SU-DHL-6 (cell line): Measurements from ENCODE around the gene CCL24.

Experiments
- H2AFZ ChIP-seq: fragments of 200-600 bp; sonication (generic); 2 replicates; pipeline ENCODE4 v1.6.1; 2014; ENCODE audit warnings: low read depth, mild to moderate bottlenecking, moderate library complexity, mixed read lengths, antibody characterized with exemption, low read length; ENCODE audit not compliant: severe bottlenecking
- H3F3A ChIP-seq: fragments of 200-600 bp; shearing (Covaris generic); 2 replicates; pipeline ENCODE4 v1.6.0; 2016; ENCODE audit warnings: antibody characterized with exemption, mild to moderate bottlenecking; ENCODE audit not compliant: insufficient read depth
- H3K27ac ChIP-seq: fragments of 200-600 bp; sonication (generic); 2 replicates; pipeline ENCODE4 v1.5.1; 2016; ENCODE audit warnings: low read depth, mild to moderate bottlenecking, low read length, moderate library complexity, mixed read lengths
- H3K27me3 ChIP-seq: fragments of 200-600 bp; sonication (generic), shearing (Covaris generic); 2 replicates; pipeline ENCODE4 v1.6.0; 2014; ENCODE audit warnings: mild to moderate bottlenecking, low read length
- H3K36me3 ChIP-seq: fragments of 200-600 bp; sonication (generic); 2 replicates; pipeline ENCODE4 v1.6.1; 2014; ENCODE audit warnings: mild to moderate bottlenecking, low read length, mixed read lengths
- H3K4me2 ChIP-seq: fragments of 300-600, 200-600 bp; shearing (Covaris generic), sonication (generic); 2 replicates; pipeline ENCODE4 v1.6.0; 2014; ENCODE audit warnings: low read length, low read depth, mild to moderate bottlenecking; ENCODE audit not compliant: poor library complexity, severe bottlenecking
- H3K4me3 ChIP-seq: fragments of 200-600 bp; sonication (generic); 2 replicates; pipeline ENCODE4 v1.5.1; 2014; ENCODE audit warnings: antibody characterized with exemption, low read length, mild to moderate bottlenecking, mixed read lengths; ENCODE audit not compliant: insufficient read depth, poor library complexity, severe bottlenecking
- H3K79me2 ChIP-seq: fragments of 200-600 bp; sonication (generic); 2 replicates; pipeline ENCODE4 v1.6.1; 2014; ENCODE audit warnings: mild to moderate bottlenecking, low read length, moderate library complexity; ENCODE audit not compliant: insufficient read depth
- H3K9ac ChIP-seq: fragments of 200-600 bp; sonication (generic); 2 replicates; pipeline ENCODE4 v1.7.0; 2014; ENCODE audit warnings: mild to moderate bottlenecking, low read length
- H3K9me2 ChIP-seq: fragments of 200-600 bp; sonication (generic); replicated peaks from 2 replicates; pipeline ENCODE4 v1.6.1; 2014; ENCODE audit warnings: low read length; ENCODE audit not compliant: insufficient read depth
- H3K9me3 ChIP-seq: fragments of 200-600 bp; sonication (generic); 2 replicates; pipeline ENCODE4 v1.6.1; 2014; ENCODE audit warnings: low read length, mixed read lengths; ENCODE audit not compliant: insufficient read depth
- H4K20me1 ChIP-seq: fragments of 200-600 bp; sonication (generic); 2 replicates; pipeline ENCODE4 v1.6.1; 2014; ENCODE audit warnings: low read depth, mild to moderate bottlenecking, antibody characterized with exemption, low read length, moderate library complexity, mixed read lengths
- EZH2phosphoT487 ChIP-seq: fragments of 200-600 bp; sonication (generic), shearing (Covaris generic); conservative IDR thresholded peaks from 2 replicates; pipeline ENCODE4 v1.6.1; 2018; ENCODE audit warnings: mild to moderate bottlenecking, antibody characterized with exemption, low read length, moderate library complexity, mixed read lengths
- TF ChIP-seq, protein P1 (sequence below): fragments of 200-600 bp; sonication (generic); IDR thresholded peaks from one replicate; pipeline ENCODE4 v1.5.1; 2017; ENCODE audit warnings: antibody characterized with exemption, mild to moderate bottlenecking, low read length, moderate library complexity; ENCODE audit not compliant: insufficient read depth, poor library complexity, severe bottlenecking

Gene CCL24

DNA sequence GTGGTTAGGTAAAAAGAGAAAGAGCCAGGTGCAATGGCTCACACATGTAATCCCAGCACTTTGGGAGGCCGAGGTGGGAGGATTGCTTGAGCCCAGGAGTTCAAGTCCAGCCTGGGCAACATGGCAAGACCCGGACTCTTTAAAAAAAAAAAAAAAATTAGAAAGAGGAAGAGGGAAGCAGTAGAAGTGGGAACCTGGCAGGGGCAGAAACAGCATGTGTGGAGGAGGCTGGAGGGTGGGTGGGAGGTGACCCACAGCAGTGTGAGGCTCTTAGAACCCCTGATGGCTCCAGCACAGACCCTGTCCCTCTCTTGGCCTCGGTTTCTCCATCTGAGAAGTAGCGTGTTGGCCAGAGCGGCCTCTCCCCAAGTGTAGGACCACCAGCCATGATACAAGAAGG lies 4.9 kb upstream of the CCL24 start:
- Histone ChIP-seq H3K27ac (no peak overlapping the region), H3F3A (no peaks in the 10 kb centered on the region), H3K36me3 (no peaks in the 10 kb centered on the region), H3K4me2 (no peak overlapping the region), H3K4me3 (no peak overlapping the region), H3K27me3 (no peaks in the 10 kb centered on the region), H3K79me2 (no peaks in the 10 kb centered on the region), H4K20me1 (no peaks in the 10 kb centered on the region), H3K9me2 (no peaks in the 10 kb centered on the region), H3K9ac (no peak overlapping the region), H3K9me3 (no peaks in the 10 kb centered on the region), H2AFZ (no peak overlapping the region)
- TF ChIP-seq, protein P1, sequence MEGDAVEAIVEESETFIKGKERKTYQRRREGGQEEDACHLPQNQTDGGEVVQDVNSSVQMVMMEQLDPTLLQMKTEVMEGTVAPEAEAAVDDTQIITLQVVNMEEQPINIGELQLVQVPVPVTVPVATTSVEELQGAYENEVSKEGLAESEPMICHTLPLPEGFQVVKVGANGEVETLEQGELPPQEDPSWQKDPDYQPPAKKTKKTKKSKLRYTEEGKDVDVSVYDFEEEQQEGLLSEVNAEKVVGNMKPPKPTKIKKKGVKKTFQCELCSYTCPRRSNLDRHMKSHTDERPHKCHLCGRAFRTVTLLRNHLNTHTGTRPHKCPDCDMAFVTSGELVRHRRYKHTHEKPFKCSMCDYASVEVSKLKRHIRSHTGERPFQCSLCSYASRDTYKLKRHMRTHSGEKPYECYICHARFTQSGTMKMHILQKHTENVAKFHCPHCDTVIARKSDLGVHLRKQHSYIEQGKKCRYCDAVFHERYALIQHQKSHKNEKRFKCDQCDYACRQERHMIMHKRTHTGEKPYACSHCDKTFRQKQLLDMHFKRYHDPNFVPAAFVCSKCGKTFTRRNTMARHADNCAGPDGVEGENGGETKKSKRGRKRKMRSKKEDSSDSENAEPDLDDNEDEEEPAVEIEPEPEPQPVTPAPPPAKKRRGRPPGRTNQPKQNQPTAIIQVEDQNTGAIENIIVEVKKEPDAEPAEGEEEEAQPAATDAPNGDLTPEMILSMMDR = no peak
- TF ChIP-seq EZH2phosphoT487 = no peak

DNA sequence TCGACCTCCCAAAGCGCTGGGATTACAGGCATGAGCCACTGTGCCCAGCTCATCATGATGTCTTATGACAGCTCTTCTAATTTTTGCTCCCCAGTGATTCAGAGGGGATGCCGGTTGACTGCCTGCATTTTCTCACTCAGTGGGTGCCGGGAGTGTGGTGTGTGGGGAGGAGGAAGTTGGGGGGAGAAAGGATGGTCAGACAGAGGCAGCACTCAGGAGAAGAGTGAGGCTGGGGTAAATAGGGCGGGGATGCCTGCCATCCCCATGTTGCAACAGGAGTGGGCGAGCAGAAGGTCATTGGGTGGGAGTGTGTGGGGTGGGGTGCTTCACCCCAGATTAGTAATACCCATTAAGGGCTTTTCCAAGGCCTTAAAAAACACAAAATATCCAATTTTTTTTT lies 3.5 kb upstream of the CCL24 start:
- no peak overlapping the region for H2AFZ ChIP-seq
- H3F3A ChIP-seq = no peaks in the 10 kb centered on the region
- no peaks in the 10 kb centered on the region for H3K9me2 ChIP-seq
- no peaks in the 10 kb centered on the region for H3K36me3 ChIP-seq
- TF ChIP-seq, protein P1 = no peak
- TF ChIP-seq EZH2phosphoT487 = no peak
- no peaks in the 10 kb centered on the region for H3K9me3 ChIP-seq
- no peak overlapping the region for H3K9ac ChIP-seq
- no peak overlapping the region for H3K27ac ChIP-seq
- H3K4me2 ChIP-seq = no peak overlapping the region
- H3K27me3 ChIP-seq = no peaks in the 10 kb centered on the region
- no peak overlapping the region for H3K4me3 ChIP-seq
- H3K79me2 ChIP-seq = no peaks in the 10 kb centered on the region
- no peaks in the 10 kb centered on the region for H4K20me1 ChIP-seq

- Histone ChIP-seq H4K20me1 (no peaks in the 10 kb centered on the region), H3K9ac (no peak overlapping the region), H3K9me2 (no peaks in the 10 kb centered on the region), H3K4me2 (no peak overlapping the region), H3F3A (no peaks in the 10 kb centered on the region), H3K9me3 (no peaks in the 10 kb centered on the region), H3K79me2 (no peaks in the 10 kb centered on the region), H3K36me3 (no peaks in the 10 kb centered on the region), H2AFZ (no peak overlapping the region), H3K27ac (no peak overlapping the region), H3K4me3 (no peak overlapping the region), H3K27me3 (no peaks in the 10 kb centered on the region)
- TF ChIP-seq EZH2phosphoT487 = no peak
- TF ChIP-seq, protein P1 = no peak
These were observed 1.9 kb upstream of the CCL24 start for GRCh38 chr7:75815418-75816064.
